ENCODE results near the gene UST. TPM values are rescaled to one million over a fixed set of nuclear protein-coding genes. Genes with fewer than 3 reads are reported as not detected.

UST gene
- total RNA-seq, 1 experiment from 2014 or later, result 4.9 TPM

- no peak for DNase-seq (ENCODE audit: low read depth)
Measured at GRCh38 chr6:149056777-149057463, 310.1 kb downstream of the UST start.

DNA sequence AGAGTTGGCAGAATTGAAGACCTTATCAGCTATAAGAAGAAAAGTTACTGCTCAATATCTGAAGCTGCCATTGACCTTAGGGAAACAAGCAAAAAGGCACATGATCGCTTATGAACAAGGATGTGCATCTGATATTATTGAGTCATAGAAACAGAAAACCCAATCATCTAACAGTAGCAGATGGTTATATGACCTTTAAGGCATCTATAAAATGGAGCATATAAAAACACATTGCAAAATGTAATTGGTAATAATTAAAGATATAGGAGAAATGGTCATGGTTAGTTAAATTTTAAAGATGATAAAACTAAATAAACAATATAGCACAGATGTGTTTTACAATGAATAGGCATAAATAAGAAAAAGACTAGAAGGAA lies 310.6 kb downstream of the UST start:
- no peak for DNase-seq (ENCODE audit: low read depth)

GRCh38 chr6:149059557-149059956 lies 312.7 kb downstream of the UST start:
- no peak for DNase-seq (ENCODE audit: low read depth)

- no peak for DNase-seq (ENCODE audit: low read depth)
Measured at GRCh38 chr6:149060300-149060984, 313.6 kb downstream of the UST start.

DNA sequence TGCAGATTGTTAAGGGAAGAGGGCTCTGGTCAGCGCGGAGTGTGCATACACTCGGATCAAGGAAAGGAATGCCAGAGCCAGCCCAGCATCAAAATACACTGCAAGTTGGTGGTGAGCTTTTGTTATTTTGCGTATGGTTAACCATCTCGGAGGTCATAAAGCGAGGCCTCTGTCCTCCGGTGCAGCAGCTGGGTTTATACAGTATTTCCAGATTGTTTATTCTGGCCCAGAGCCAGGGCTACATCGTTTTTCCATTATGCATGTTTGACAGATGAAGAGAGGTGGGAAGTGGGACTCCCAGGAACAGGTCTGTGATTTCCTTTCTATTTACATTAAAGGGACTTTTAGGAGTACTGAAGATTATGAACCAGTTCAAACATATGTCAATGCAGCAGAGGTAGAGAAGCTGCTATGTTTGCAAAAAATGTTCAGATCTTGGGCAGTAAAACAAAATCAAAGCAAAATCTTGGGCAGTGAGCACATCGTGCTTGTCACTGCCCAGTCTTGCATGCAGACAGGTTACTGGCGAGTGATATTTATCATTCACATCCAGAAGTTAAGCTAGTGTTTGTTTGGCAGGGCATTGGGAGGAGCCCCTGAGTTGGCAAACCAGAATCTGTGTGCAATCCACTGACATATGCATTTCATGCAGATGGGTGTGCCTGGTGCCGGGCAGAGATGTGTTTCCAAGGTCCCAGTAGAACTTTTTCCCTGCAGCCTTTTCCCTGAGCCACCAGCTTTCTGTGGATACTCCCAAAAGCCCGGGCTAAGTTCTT lies 314.3 kb downstream of the UST start:
- peak; percentile 77 for DNase-seq (ENCODE audit: low read depth)

DNA sequence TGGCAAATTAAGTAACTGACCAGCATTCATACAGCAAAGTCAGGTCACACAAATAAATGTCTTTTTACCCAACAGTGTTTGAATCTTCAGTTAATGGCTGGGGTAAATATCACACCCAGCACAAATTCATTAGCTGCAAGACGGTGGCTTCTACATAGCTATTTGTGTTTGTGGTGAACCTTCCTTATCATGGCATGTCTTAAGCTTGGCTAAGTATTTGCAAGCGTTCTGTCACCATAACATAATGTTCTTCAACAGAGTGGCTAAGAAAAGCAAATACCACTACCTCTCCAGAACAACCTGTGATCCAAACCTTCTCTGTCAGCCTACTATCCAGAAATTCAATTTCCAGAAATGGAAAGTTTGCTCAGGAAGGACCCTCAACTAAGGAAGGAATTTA lies 315.1 kb downstream of the UST start:
- DNase-seq (ENCODE audit: low read depth), result no peak

DNA sequence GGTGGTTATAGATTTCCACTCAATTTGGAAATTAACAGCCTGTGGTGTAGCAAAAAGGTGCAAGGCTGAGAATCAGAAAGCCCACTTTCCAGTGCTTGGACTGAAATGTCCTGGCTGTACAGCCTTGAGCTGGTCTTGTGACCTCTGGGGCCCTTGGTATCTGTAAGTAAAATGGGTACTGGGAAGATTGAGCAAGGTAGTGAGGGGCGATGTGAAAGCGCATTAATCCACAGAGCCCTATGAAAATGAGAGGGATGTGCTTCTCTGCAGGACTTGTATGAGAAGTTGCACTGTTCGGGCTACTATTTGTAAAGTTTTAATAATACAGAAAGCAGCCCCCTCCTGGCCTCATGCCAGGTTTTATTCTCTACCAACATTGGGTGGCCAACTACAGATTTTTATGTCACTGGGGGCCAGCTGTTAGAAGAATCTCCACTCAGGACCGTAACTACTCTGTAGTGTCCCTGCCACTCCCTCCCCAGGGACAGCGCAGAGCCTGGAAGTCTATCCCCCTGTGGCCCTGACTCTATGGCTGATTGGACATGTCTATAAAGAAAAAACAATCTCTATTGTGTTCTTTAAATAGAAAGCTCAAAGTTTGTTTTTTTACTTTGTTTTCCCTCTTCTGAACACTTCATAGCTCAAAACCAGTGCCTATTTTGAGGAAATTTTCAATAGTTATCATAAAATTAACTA lies 316.0 kb downstream of the UST start:
- DNase-seq (ENCODE audit: low read depth), result no peak

DNA sequence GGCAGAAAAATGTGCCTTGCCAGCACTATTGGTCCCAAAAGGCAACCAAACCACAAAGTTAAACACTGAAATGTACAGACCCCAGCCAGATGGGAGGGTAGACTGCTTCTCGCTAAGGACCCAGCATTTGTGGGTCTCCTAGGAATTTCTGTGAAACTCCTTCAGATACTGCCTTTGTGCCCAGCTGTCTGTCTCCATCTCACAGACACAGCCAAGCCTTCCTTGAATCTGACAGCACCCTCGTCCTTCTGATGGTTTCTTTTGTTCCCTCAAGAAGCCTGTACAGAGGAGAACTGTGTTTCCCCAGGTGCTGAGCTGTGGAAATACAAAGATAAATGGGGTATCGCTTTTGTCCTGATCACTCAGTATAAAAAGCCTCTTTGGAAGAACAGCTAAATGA lies 316.6 kb downstream of the UST start:
- peak; percentile 58 for DNase-seq (ENCODE audit: low read depth)

GRCh38 chr6:149064001-149064659 lies 317.3 kb downstream of the UST start:
- DNase-seq (ENCODE audit: low read depth), result peak; percentile 68

- no peak for DNase-seq (ENCODE audit: low read depth)
Measured at GRCh38 chr6:149064660-149065015, 317.8 kb downstream of the UST start.

GRCh38 chr6:149065121-149065520 lies 318.3 kb downstream of the UST start:
- DNase-seq (ENCODE audit: low read depth), result no peak

- no peak for DNase-seq (ENCODE audit: low read depth)
Measured at GRCh38 chr6:149065658-149066556, 319.1 kb downstream of the UST start.

DNA sequence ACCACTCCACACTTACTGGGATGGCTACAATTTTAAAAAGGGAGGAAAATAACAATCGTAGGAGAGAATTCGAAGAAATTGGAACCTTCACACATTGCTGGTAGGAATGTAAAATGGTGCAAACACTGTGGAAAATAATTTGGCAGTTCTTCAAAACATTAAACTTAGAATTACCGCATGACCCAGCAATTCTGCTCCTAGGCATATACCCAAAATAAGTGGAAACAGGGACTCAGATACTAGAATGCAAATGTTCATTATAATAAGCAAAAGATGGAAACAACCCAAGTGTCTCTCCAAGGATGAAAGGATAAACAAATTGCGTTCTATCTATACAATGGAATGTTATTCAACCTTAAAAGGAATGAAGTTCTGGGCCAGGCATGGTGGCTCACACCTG lies 325.2 kb downstream of the UST start:
- DNase-seq (ENCODE audit: low read depth), result no peak

DNA sequence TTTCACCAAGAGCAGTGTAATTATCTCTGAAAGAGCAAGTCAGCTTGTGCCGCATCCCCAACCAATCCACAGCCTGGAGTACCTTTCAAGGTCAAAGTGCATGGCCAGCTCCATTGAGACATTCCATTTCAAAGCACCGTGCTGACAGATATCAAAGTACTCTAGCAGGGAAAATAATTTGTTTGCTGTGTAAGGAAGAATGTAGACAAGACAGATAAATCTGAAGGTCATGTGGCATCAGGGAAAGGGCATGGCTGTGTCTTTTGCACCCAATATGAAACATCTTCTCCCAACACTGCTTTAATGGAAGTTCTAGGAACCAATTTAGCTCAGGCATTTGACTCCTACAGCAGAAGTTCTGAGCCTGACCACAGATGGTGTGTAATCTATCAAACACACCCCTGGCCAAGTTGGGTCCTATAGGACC lies 328.0 kb downstream of the UST start:
- DNase-seq (ENCODE audit: low read depth), result no peak

DNA sequence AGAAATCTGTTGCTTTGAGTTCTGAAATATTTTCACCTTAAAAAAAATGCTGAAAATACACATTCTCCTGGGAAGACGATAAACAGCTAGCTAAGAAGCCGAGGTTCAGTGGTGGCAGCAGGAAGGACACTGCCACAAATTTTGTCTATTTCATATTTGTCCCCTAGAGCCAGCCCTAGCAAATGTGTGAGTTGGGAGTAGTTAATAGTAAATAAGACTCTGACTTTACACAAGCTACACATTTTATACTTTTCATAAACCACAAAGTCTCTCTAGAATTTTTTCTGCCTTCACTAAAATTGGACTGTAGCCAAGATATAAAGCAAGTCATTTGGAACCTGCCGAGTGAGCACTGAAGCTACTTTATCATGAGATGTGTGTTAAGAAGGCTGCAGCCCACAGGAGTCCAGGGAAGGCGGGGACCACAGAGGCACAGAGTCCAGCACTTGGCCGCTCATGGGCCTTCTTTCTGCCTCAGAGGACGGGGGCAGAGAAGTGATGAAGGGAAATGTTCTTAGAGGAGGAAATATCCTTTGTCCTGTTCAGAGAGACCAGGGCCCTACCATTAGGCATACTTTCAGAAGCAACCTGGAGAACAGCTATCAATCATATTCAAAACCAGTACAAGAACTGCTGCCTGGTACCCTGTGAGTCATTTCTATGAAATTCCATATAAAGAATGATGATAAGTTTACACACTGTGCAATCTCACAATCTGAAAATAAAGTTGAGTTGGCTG lies 329.0 kb downstream of the UST start:
- DNase-seq (ENCODE audit: low read depth), result peak; percentile 50

GRCh38 chr6:149076355-149076734 lies 329.5 kb downstream of the UST start:
- no peak for DNase-seq (ENCODE audit: low read depth)

- peak; percentile 42 for DNase-seq (ENCODE audit: low read depth)
Measured at GRCh38 chr6:149077208-149077607, 330.4 kb downstream of the UST start.

- no peak for DNase-seq (ENCODE audit: low read depth)
Measured at GRCh38 chr6:149078211-149078782, 331.5 kb downstream of the UST start.

DNA sequence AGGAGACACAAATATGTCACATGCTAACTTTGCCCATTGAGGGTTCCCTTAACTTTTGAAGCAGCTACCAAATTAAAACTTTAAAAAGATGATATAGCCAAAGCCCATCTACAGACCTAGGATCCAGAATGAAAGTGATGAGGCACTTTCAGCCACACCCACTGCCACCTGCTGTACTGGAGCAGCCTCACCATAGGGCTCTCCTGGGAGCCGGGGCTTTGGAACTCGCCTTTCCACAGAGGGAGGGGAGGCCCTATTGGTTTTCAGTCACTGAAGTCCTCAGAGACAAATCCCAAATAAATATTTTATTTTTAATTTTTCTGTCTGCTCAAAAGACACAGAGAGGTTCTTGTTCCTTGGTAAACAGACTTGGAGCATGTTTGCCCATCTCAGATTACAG lies 332.6 kb downstream of the UST start:
- DNase-seq (ENCODE audit: low read depth), result no peak

Data from LHCN-M2 (cell line).